Measurements from ENCODE around the gene MALRD1. TPM values are rescaled to one million over a fixed set of nuclear protein-coding genes. Genes with fewer than 3 reads are reported as not detected.

The MALRD1 gene
- total RNA-seq, 1 experiment from 2014 or later: not detected

GRCh38 chr10:19676063-19676462, 627.5 kb downstream of the MALRD1 start:
- intact Hi-C loops (cut with micrococcal nuclease): no loop called here
- ChIA-PET CTCF (no interaction called here), POLR2A (no interaction called here)
- H3K36me3 Mint-ChIP-seq (ENCODE audit: insufficient read depth, unreplicated experiment): no peaks in the 10 kb centered on the region
- H3K9me3 Mint-ChIP-seq (ENCODE audit: unreplicated experiment): peaks cover 15% of the 10 kb centered on the region
- no peak overlapping the region for H3K27ac Mint-ChIP-seq (ENCODE audit: low read depth, unreplicated experiment)
- BruUV-seq (replicated peaks): no TSS peak
- H3K4me3 Mint-ChIP-seq (ENCODE audit: unreplicated experiment): no peak overlapping the region
- no peaks in the 10 kb centered on the region for H3K4me1 Mint-ChIP-seq (ENCODE audit: insufficient read depth, unreplicated experiment)
- no peak for TF ChIP-seq CTCF (IDR thresholded peaks at IDR 0.05; ENCODE audit: unreplicated experiment)
- H3K27me3 Mint-ChIP-seq (ENCODE audit: insufficient read depth, unreplicated experiment): no peaks in the 10 kb centered on the region
- no peak for DNase-seq (ENCODE audit: unreplicated experiment)

- no TSS peak for BruUV-seq (replicated peaks)
- intact Hi-C loops (cut with micrococcal nuclease): no loop called here
- no peaks in the 10 kb centered on the region for H3K27me3 Mint-ChIP-seq (ENCODE audit: insufficient read depth, unreplicated experiment)
- ChIA-PET POLR2A (interaction anchor here (0.7 kb wide), 1 partner anchor 387 kb away, joined by 4 read pairs; no protein-coding TSS in a partner anchor), CTCF (interaction anchor here (0.7 kb wide), 2 partner anchors 61 to 150 kb away, joined by 3 to 4 read pairs; no protein-coding TSS in a partner anchor)
- H3K36me3 Mint-ChIP-seq (ENCODE audit: insufficient read depth, unreplicated experiment): no peaks in the 10 kb centered on the region
- H3K9me3 Mint-ChIP-seq (ENCODE audit: unreplicated experiment): peaks cover 15% of the 10 kb centered on the region
- no peak for TF ChIP-seq CTCF (IDR thresholded peaks at IDR 0.05; ENCODE audit: unreplicated experiment)
- DNase-seq (ENCODE audit: unreplicated experiment): no peak
- no peaks in the 10 kb centered on the region for H3K4me1 Mint-ChIP-seq (ENCODE audit: insufficient read depth, unreplicated experiment)
- no peak overlapping the region for H3K4me3 Mint-ChIP-seq (ENCODE audit: unreplicated experiment)
- no peak overlapping the region for H3K27ac Mint-ChIP-seq (ENCODE audit: low read depth, unreplicated experiment)
Measured at GRCh38 chr10:19683356-19683755, 634.8 kb downstream of the MALRD1 start.

GRCh38 chr10:19683960-19684359, 635.4 kb downstream of the MALRD1 start:
- no peak overlapping the region for H3K4me3 Mint-ChIP-seq (ENCODE audit: unreplicated experiment)
- no peaks in the 10 kb centered on the region for H3K4me1 Mint-ChIP-seq (ENCODE audit: insufficient read depth, unreplicated experiment)
- TF ChIP-seq CTCF (IDR thresholded peaks at IDR 0.05; ENCODE audit: unreplicated experiment): no peak
- POLR2A ChIA-PET: no interaction called here
- no peak overlapping the region for H3K27ac Mint-ChIP-seq (ENCODE audit: low read depth, unreplicated experiment)
- H3K9me3 Mint-ChIP-seq (ENCODE audit: unreplicated experiment): peaks cover 15% of the 10 kb centered on the region
- H3K27me3 Mint-ChIP-seq (ENCODE audit: insufficient read depth, unreplicated experiment): no peaks in the 10 kb centered on the region
- CTCF ChIA-PET: interaction anchor here (0.7 kb wide), 1 partner anchor 61 kb away, joined by 3 read pairs; no protein-coding TSS in a partner anchor
- BruUV-seq (replicated peaks): no TSS peak
- no peaks in the 10 kb centered on the region for H3K36me3 Mint-ChIP-seq (ENCODE audit: insufficient read depth, unreplicated experiment)
- intact Hi-C loops (cut with micrococcal nuclease): no loop called here
- DNase-seq (ENCODE audit: unreplicated experiment): no peak

- POLR2A ChIA-PET: no interaction called here
Measured at GRCh38 chr10:19688344-19688743, 639.7 kb downstream of the MALRD1 start.

More at GRCh38 chr10:19688344-19688743, 639.7 kb downstream of the MALRD1 start:
- no peak for TF ChIP-seq CTCF (IDR thresholded peaks at IDR 0.05; ENCODE audit: unreplicated experiment)
- no peaks in the 10 kb centered on the region for H3K27me3 Mint-ChIP-seq (ENCODE audit: insufficient read depth, unreplicated experiment)
- no peaks in the 10 kb centered on the region for H3K4me1 Mint-ChIP-seq (ENCODE audit: insufficient read depth, unreplicated experiment)
- H3K36me3 Mint-ChIP-seq (ENCODE audit: insufficient read depth, unreplicated experiment): no peaks in the 10 kb centered on the region
- no TSS peak for BruUV-seq (replicated peaks)
- no peak for DNase-seq (ENCODE audit: unreplicated experiment)
- no peak overlapping the region for H3K27ac Mint-ChIP-seq (ENCODE audit: low read depth, unreplicated experiment)
- intact Hi-C loops (cut with micrococcal nuclease): no loop called here
- H3K4me3 Mint-ChIP-seq (ENCODE audit: unreplicated experiment): no peak overlapping the region
- H3K9me3 Mint-ChIP-seq (ENCODE audit: unreplicated experiment): no peaks in the 10 kb centered on the region
- CTCF ChIA-PET: no interaction called here

All from MCF 10A (cell line).